ENCODE data around the gene TSPAN11.

Gene TSPAN11

GRCh38 chr12:30999011-30999410 is 72.5 kb downstream of the TSPAN11 start:
- TF ChIP-seq ZC3H10 (CRISPR knock-in tag; IDR thresholded peaks at IDR 0.05) (no peak), ZFP3 (CRISPR knock-in tag; IDR thresholded peaks at IDR 0.05) (no peak), ZFP30 (CRISPR knock-in tag; IDR thresholded peaks at IDR 0.05) (no peak), TSHZ2 (CRISPR knock-in tag; IDR thresholded peaks at IDR 0.05) (no peak), POU6F1 (CRISPR knock-in tag; IDR thresholded peaks at IDR 0.05; ENCODE audit: borderline replicate concordance, low read depth) (no peak), ESRRG (CRISPR knock-in tag; IDR thresholded peaks at IDR 0.05) (no peak), ZNF8 (CRISPR knock-in tag; IDR thresholded peaks at IDR 0.05) (no peak), CREB5 (CRISPR knock-in tag; IDR thresholded peaks at IDR 0.05; ENCODE audit: low read depth) (no peak), ARNTL (CRISPR knock-in tag; IDR thresholded peaks at IDR 0.05; ENCODE audit: borderline replicate concordance, low read depth) (no peak), PATZ1 (CRISPR knock-in tag; IDR thresholded peaks at IDR 0.05; ENCODE audit: borderline replicate concordance) (no peak), ISL1 (CRISPR knock-in tag; IDR thresholded peaks at IDR 0.05) (no peak), TOX (CRISPR knock-in tag; IDR thresholded peaks at IDR 0.05; ENCODE audit: borderline replicate concordance) (no peak), CSRNP3 (CRISPR knock-in tag; IDR thresholded peaks at IDR 0.05) (no peak), ZNF565 (CRISPR knock-in tag; conservative IDR thresholded peaks at IDR 0.05; ENCODE audit: low read depth) (no peak), SNAI2 (CRISPR knock-in tag; IDR thresholded peaks at IDR 0.05) (no peak), GLIS3 (CRISPR knock-in tag; IDR thresholded peaks at IDR 0.05) (no peak), RARB (CRISPR knock-in tag; IDR thresholded peaks at IDR 0.05) (no peak), ZNF70 (CRISPR knock-in tag; IDR thresholded peaks at IDR 0.05) (no peak), BACH2 (CRISPR knock-in tag; IDR thresholded peaks at IDR 0.05; ENCODE audit: borderline replicate concordance) (no peak)
- no peak for ATAC-seq

GRCh38 chr12:30999723-31000122 is 73.2 kb downstream of the TSPAN11 start:
- ATAC-seq: no peak
- TF ChIP-seq CSRNP3 (CRISPR knock-in tag; IDR thresholded peaks at IDR 0.05) (no peak), RARB (CRISPR knock-in tag; IDR thresholded peaks at IDR 0.05) (no peak), CSDC2 (CRISPR knock-in tag; IDR thresholded peaks at IDR 0.05) (no peak), ZNF70 (CRISPR knock-in tag; IDR thresholded peaks at IDR 0.05) (no peak)

GRCh38 chr12:31000751-31001150 is 74.2 kb downstream of the TSPAN11 start:
- ATAC-seq: no peak
- TF ChIP-seq PATZ1 (CRISPR knock-in tag; IDR thresholded peaks at IDR 0.05; ENCODE audit: borderline replicate concordance) (no peak), ZNF70 (CRISPR knock-in tag; IDR thresholded peaks at IDR 0.05) (no peak), RARB (CRISPR knock-in tag; IDR thresholded peaks at IDR 0.05) (no peak), ZC3H10 (CRISPR knock-in tag; IDR thresholded peaks at IDR 0.05) (no peak), ZFP30 (CRISPR knock-in tag; IDR thresholded peaks at IDR 0.05) (no peak), TSHZ2 (CRISPR knock-in tag; IDR thresholded peaks at IDR 0.05) (no peak), SNAI2 (CRISPR knock-in tag; IDR thresholded peaks at IDR 0.05) (no peak), ZNF565 (CRISPR knock-in tag; conservative IDR thresholded peaks at IDR 0.05; ENCODE audit: low read depth) (no peak)

Data from SK-N-SH treated with all-trans-retinoic acid at 6 μM for 48 hours (cell line).